BE2C (cell line): Measurements from ENCODE around the gene DBH.
A peak's percentile ranks its signal among the peaks of the same experiment; 100 is the strongest.

Source experiments
- DNase-seq: peaks from one replicate; pipeline ENCODE4 v3.0.0-alpha.2; 2020
- H3K27me3 ChIP-seq: fragments of 250-450 bp; sonication (Bioruptor Pico); 2 replicates; pipeline ENCODE4 v1.5.1; 2020; ENCODE audit warnings: mild to moderate bottlenecking
- H3K36me3 ChIP-seq: fragments of 250-450 bp; sonication (Bioruptor Pico); 2 replicates; pipeline ENCODE4 v1.5.1; 2020; ENCODE audit warnings: mild to moderate bottlenecking
- H3K4me1 ChIP-seq: fragments of 250-450 bp; sonication (Bioruptor Pico); 2 replicates; pipeline ENCODE4 v1.5.1; 2020
- H3K4me3 ChIP-seq: 2 replicates; pipeline ENCODE4 v1.5.1; 2011; ENCODE audit warnings: low read depth, low read length
- H3K9me3 ChIP-seq: fragments of 250-450 bp; sonication (Bioruptor Pico); 2 replicates; pipeline ENCODE4 v1.5.1; 2020
- TF ChIP-seq, protein P1 (sequence below): IDR thresholded peaks from 2 replicates; pipeline ENCODE4 v1.5.1; 2012; ENCODE audit warnings: mild to moderate bottlenecking, low read depth, low read length

Gene DBH

GRCh38 chr9:133609311-133610098 is 26.7 kb upstream of the DBH start, which contains the start of gene FAM163B:
Gene FAM163B, minus strand, starts transcription at chr9:133609389. Its CDS starts 29,166 bp downstream, at chr9:133580223.
- Histone ChIP-seq H3K9me3 (no peaks in the 10 kb centered on the region), H3K4me3 (peak within 1 kb of the TSS; percentile 71), H3K27me3 (no peaks in the 10 kb centered on the region), H3K36me3 (peaks cover 34% of the 10 kb centered on the region), H3K4me1 (peaks cover 56% of the 10 kb centered on the region)
- peak; percentile 69 for DNase-seq
- TF ChIP-seq, protein P1, sequence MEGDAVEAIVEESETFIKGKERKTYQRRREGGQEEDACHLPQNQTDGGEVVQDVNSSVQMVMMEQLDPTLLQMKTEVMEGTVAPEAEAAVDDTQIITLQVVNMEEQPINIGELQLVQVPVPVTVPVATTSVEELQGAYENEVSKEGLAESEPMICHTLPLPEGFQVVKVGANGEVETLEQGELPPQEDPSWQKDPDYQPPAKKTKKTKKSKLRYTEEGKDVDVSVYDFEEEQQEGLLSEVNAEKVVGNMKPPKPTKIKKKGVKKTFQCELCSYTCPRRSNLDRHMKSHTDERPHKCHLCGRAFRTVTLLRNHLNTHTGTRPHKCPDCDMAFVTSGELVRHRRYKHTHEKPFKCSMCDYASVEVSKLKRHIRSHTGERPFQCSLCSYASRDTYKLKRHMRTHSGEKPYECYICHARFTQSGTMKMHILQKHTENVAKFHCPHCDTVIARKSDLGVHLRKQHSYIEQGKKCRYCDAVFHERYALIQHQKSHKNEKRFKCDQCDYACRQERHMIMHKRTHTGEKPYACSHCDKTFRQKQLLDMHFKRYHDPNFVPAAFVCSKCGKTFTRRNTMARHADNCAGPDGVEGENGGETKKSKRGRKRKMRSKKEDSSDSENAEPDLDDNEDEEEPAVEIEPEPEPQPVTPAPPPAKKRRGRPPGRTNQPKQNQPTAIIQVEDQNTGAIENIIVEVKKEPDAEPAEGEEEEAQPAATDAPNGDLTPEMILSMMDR, result no peak

DNA sequence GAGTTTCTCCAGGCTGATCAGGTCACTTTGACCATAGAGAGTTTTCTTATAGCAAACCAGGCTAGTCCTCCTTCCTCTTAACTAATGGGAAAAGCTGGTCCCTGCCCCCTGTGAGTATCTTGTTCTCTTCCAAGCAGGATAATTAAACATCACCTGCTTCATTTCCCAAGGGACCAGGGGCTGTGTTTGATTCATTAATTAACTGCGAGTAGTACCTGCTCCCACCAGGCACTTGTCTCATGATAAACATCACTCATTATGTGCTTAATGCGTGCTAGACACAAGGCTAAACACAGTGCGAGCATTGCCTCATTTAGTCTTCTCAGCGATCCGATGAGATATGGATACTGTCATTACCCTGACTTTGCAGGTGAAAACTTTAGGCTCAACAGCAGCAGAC is 25.3 kb upstream of the DBH start:
- no peaks in the 10 kb centered on the region for H3K9me3 ChIP-seq
- peaks cover 22% of the 10 kb centered on the region for H3K36me3 ChIP-seq
- TF ChIP-seq, protein P1, result no peak
- H3K4me3 ChIP-seq, result no peak overlapping the region; the same call in 1 of the 2 replicates
- no peaks in the 10 kb centered on the region for H3K27me3 ChIP-seq
- no peak for DNase-seq
- peaks cover 48% of the 10 kb centered on the region for H3K4me1 ChIP-seq

- Histone ChIP-seq H3K4me1 (peaks cover 36% of the 10 kb centered on the region), H3K36me3 (peaks cover 14% of the 10 kb centered on the region), H3K9me3 (no peaks in the 10 kb centered on the region), H3K27me3 (no peaks in the 10 kb centered on the region), H3K4me3 (no peak overlapping the region)
- no peak for DNase-seq
- TF ChIP-seq, protein P1, result no peak
These were observed 24.1 kb upstream of the DBH start for GRCh38 chr9:133612051-133612450.

GRCh38 chr9:133612816-133613215 is 23.3 kb upstream of the DBH start:
- H3K4me3 ChIP-seq, result no peak overlapping the region
- peaks cover 30% of the 10 kb centered on the region for H3K4me1 ChIP-seq
- TF ChIP-seq, protein P1, result no peak
- H3K9me3 ChIP-seq, result no peaks in the 10 kb centered on the region
- no peak for DNase-seq
- H3K36me3 ChIP-seq, result peaks cover 6% of the 10 kb centered on the region
- H3K27me3 ChIP-seq, result no peaks in the 10 kb centered on the region

DNA sequence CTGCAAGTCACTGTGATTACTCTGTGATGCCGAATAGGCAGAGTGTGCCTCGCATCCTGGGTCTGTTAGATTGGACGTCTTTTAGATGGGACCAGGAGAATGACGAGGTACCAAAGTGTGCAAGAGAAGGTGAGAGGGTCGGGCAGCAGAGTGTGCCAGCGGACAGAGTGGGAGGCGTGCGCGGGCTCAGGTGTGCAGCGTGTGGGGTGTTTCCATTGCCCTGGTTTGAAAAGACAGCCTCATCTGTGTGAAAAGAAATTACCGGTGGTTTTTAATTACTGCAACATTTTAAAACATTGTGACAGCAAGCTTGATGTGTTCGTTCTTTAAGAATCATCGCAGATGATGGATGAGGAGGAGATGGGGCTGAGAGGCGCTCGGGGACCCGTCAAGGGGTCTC is 22.7 kb upstream of the DBH start:
- Histone ChIP-seq H3K4me3 (no peak overlapping the region), H3K4me1 (peaks cover 26% of the 10 kb centered on the region), H3K9me3 (no peaks in the 10 kb centered on the region), H3K36me3 (no peaks in the 10 kb centered on the region), H3K27me3 (no peaks in the 10 kb centered on the region)
- TF ChIP-seq, protein P1, result no peak
- DNase-seq, result no peak

- H3K9me3 ChIP-seq, result no peaks in the 10 kb centered on the region
- H3K4me3 ChIP-seq, result no peak overlapping the region
- H3K27me3 ChIP-seq, result no peaks in the 10 kb centered on the region
- H3K36me3 ChIP-seq, result no peaks in the 10 kb centered on the region
- H3K4me1 ChIP-seq, result peaks cover 26% of the 10 kb centered on the region
- TF ChIP-seq, protein P1, result no peak
- DNase-seq, result no peak
These were observed 22.1 kb upstream of the DBH start for GRCh38 chr9:133614056-133614455.
